ENCODE data around the gene CDK13.

Gene CDK13

DNA sequence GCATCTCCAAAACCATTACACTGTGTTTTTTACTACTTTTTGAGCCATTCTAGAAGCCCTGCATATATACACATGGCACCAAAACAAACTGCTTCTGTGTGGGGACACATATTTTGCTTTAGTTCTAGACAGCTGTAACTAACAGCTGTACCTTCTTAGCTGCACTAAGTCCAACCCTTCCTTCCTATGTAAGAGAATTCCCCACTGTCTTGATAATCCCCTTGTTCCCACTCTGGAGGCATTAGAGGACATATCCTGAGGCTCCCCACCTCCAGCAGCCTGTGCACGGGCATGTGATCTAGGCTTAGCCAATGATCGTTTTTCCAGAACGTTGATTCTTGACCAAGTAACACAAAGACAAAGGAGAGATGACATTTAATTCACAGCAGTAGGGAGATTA lies 13.3 kb upstream of the CDK13 start:
- Histone ChIP-seq H2BK5ac (ENCODE audit: low read depth, low read length, poor library complexity, severe bottlenecking) (no peak overlapping the region), H3K18ac (ENCODE audit: low read depth in 1 of 2, low read length in 2 of 2) (no peak overlapping the region), H3K14ac (ENCODE audit: low read length in 2 of 2) (no peak overlapping the region), H3K4me3 (ENCODE audit: insufficient read depth in 1 of 2, low read depth in 1 of 2, low read length in 2 of 2) (no peak overlapping the region), H3K4me1 (ENCODE audit: control insufficient read depth, insufficient read depth, low read depth, low read length) (no peaks in the 10 kb centered on the region), H2BK120ac (ENCODE audit: low read depth, low read length) (no peak overlapping the region), H3K9me3 (ENCODE audit: control insufficient read depth, low read length) (no peaks in the 10 kb centered on the region), H2BK12ac (ENCODE audit: low read length in 2 of 2) (no peak overlapping the region), H3K79me1 (replicated peaks; ENCODE audit: low read length, poor library complexity, severe bottlenecking) (no peaks in the 10 kb centered on the region), H3K4ac (ENCODE audit: low read depth in 1 of 2, low read length in 2 of 2) (no peak overlapping the region), H3K4me2 (ENCODE audit: low read length, poor library complexity, severe bottlenecking) (no peak overlapping the region), H2AK5ac (ENCODE audit: low read length, severe bottlenecking) (no peak overlapping the region), H2AFZ (ENCODE audit: low read depth, low read length) (no peak overlapping the region), H3K36me3 (ENCODE audit: control insufficient read depth in 1 of 2, insufficient read depth in 2 of 2, low read depth in 1 of 2, low read length in 2 of 2) (no peaks in the 10 kb centered on the region), H3K9ac (ENCODE audit: low read length) (no peak overlapping the region), H3K23ac (ENCODE audit: low read length in 2 of 2) (no peak overlapping the region), H4K91ac (ENCODE audit: low read length) (no peak overlapping the region), H3K27ac (ENCODE audit: low read length, poor library complexity, severe bottlenecking) (no peak overlapping the region), H4K8ac (ENCODE audit: low read length) (no peak overlapping the region), H3K27me3 (ENCODE audit: control insufficient read depth in 1 of 2, insufficient read depth in 1 of 2, low read length in 2 of 2) (no peaks in the 10 kb centered on the region), H2BK15ac (ENCODE audit: low read depth, poor library complexity, severe bottlenecking) (no peak overlapping the region)
- no peak for DNase-seq
- WGBS = 90% methylated on average over 3 of the region's 3 CpGs

DNA sequence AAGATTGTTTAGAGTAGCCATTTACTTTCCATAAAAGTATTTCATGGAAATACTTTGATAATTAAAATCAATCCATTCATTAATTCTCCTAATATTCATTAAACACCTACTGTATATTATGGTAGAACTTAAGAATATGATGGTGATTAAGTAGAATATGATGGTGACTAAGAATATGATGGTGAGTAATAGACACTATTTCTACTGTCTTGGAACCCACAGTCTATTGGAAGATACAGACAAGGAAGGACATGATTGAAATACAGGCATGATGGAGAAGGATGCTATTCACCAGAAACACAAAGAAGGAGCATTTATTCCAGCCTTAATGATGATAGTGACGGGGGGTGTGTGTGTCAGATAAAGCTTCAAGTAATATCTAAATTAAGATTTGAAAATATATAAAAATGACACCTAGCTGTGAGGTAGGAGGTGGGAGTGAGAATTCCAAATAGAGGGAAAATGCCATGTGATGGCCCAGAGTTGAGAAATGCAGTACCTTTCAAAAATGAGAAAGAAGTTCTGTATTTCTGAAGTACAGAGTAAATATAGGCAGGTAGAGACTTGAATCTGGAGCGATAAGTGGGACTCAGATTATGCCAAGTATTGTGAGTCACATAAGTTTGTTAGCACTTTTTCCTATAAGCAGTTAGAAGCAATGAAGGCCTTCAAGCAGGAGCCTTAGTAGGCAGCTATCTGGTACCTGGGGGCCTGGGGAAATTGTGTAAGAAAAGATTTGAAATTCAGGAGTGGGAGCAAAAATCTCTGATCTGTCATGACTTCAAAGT lies 12.5 kb upstream of the CDK13 start:
- Histone ChIP-seq H2BK5ac (ENCODE audit: low read depth, low read length, poor library complexity, severe bottlenecking) (no peak overlapping the region), H3K79me1 (replicated peaks; ENCODE audit: low read length, poor library complexity, severe bottlenecking) (no peaks in the 10 kb centered on the region), H3K14ac (ENCODE audit: low read length in 2 of 2) (no peak overlapping the region), H4K8ac (ENCODE audit: low read length) (no peak overlapping the region), H3K23ac (ENCODE audit: low read length in 2 of 2) (no peak overlapping the region), H3K9ac (ENCODE audit: low read length) (no peak overlapping the region), H2AK5ac (ENCODE audit: low read length, severe bottlenecking) (no peak overlapping the region), H3K18ac (ENCODE audit: low read depth in 1 of 2, low read length in 2 of 2) (no peak overlapping the region), H4K91ac (ENCODE audit: low read length) (no peak overlapping the region), H3K36me3 (ENCODE audit: control insufficient read depth in 1 of 2, insufficient read depth in 2 of 2, low read depth in 1 of 2, low read length in 2 of 2) (no peaks in the 10 kb centered on the region), H2AFZ (ENCODE audit: low read depth, low read length) (no peak overlapping the region), H2BK120ac (ENCODE audit: low read depth, low read length) (no peak overlapping the region), H3K4me2 (ENCODE audit: low read length, poor library complexity, severe bottlenecking) (no peak overlapping the region), H3K27ac (ENCODE audit: low read length, poor library complexity, severe bottlenecking) (no peak overlapping the region), H3K27me3 (ENCODE audit: control insufficient read depth in 1 of 2, insufficient read depth in 1 of 2, low read length in 2 of 2) (no peaks in the 10 kb centered on the region), H3K4me3 (ENCODE audit: insufficient read depth in 1 of 2, low read depth in 1 of 2, low read length in 2 of 2) (no peak overlapping the region), H3K4me1 (ENCODE audit: control insufficient read depth, insufficient read depth, low read depth, low read length) (no peaks in the 10 kb centered on the region), H2BK15ac (ENCODE audit: low read depth, poor library complexity, severe bottlenecking) (no peak overlapping the region), H3K4ac (ENCODE audit: low read depth in 1 of 2, low read length in 2 of 2) (no peak overlapping the region), H3K9me3 (ENCODE audit: control insufficient read depth, low read length) (no peaks in the 10 kb centered on the region), H2BK12ac (ENCODE audit: low read length in 2 of 2) (no peak overlapping the region)
- DNase-seq = no peak
- 69% methylated on average over 2 of the region's 2 CpGs for WGBS

DNA sequence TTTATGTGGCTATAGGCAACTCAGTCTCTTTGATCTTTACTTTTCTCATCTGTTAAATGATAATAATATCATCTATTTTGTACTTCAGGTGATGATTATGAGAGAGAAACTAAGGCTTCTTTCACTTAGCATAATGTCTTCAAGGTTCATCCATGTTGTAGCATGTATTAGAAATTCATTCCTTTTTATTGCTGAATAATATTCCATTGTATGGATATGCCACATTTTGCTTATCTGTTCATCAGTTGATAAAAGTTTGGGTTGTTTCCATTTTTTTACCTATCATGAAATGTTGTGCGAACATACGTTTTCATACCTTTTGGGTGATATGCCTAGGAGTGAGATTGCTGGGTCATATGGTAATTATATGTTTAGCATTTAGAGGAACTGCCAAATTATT lies 7.2 kb upstream of the CDK13 start:
- Histone ChIP-seq H2BK120ac (ENCODE audit: low read depth, low read length) (no peak overlapping the region), H3K23ac (ENCODE audit: low read length in 2 of 2) (no peak overlapping the region), H3K27ac (ENCODE audit: low read length, poor library complexity, severe bottlenecking) (no peak overlapping the region), H3K4me1 (ENCODE audit: control insufficient read depth, insufficient read depth, low read depth, low read length) (no peaks in the 10 kb centered on the region), H3K9me3 (ENCODE audit: control insufficient read depth, low read length) (no peaks in the 10 kb centered on the region), H3K4me2 (ENCODE audit: low read length, poor library complexity, severe bottlenecking) (no peak overlapping the region), H2AK5ac (ENCODE audit: low read length, severe bottlenecking) (no peak overlapping the region), H2BK12ac (ENCODE audit: low read length in 2 of 2) (no peak overlapping the region), H3K18ac (ENCODE audit: low read depth in 1 of 2, low read length in 2 of 2) (no peak overlapping the region), H3K9ac (ENCODE audit: low read length) (no peak overlapping the region), H3K14ac (ENCODE audit: low read length in 2 of 2) (no peak overlapping the region), H2AFZ (ENCODE audit: low read depth, low read length) (no peak overlapping the region), H4K8ac (ENCODE audit: low read length) (no peak overlapping the region), H3K27me3 (ENCODE audit: control insufficient read depth in 1 of 2, insufficient read depth in 1 of 2, low read length in 2 of 2) (no peaks in the 10 kb centered on the region), H3K4me3 (ENCODE audit: insufficient read depth in 1 of 2, low read depth in 1 of 2, low read length in 2 of 2) (no peak overlapping the region), H3K4ac (ENCODE audit: low read depth in 1 of 2, low read length in 2 of 2) (no peak overlapping the region), H3K79me1 (replicated peaks; ENCODE audit: low read length, poor library complexity, severe bottlenecking) (peaks cover 2% of the 10 kb centered on the region), H3K36me3 (ENCODE audit: control insufficient read depth in 1 of 2, insufficient read depth in 2 of 2, low read depth in 1 of 2, low read length in 2 of 2) (no peaks in the 10 kb centered on the region), H4K91ac (ENCODE audit: low read length) (no peak overlapping the region), H2BK15ac (ENCODE audit: low read depth, poor library complexity, severe bottlenecking) (no peak overlapping the region), H2BK5ac (ENCODE audit: low read depth, low read length, poor library complexity, severe bottlenecking) (no peak overlapping the region)
- DNase-seq = no peak
- WGBS = 94% methylated on average over 2 of the region's 2 CpGs

DNA sequence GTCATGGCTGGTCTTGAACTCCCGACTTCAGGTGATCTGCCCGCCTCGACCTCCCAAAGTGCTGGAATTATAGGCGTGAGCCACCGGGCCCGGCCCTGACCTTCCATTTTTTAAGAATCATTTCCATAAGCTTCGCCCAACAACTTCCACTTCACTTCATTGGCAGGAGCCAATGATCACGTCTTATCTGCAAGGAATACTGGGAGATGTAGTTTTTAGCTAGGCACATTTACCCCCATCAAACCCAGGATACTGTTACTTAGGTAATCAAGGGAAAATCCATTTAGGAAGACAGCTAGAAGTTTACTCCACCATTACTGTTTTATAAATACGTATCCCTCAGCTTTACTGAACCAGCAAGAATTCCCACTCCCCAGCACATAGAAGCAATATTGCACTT lies 3.4 kb upstream of the CDK13 start:
- Histone ChIP-seq H3K4ac (ENCODE audit: low read depth in 1 of 2, low read length in 2 of 2) (no peak overlapping the region), H2AFZ (ENCODE audit: low read depth, low read length) (no peak overlapping the region), H3K4me3 (ENCODE audit: insufficient read depth in 1 of 2, low read depth in 1 of 2, low read length in 2 of 2) (no peak overlapping the region), H3K14ac (ENCODE audit: low read length in 2 of 2) (no peak overlapping the region), H3K4me1 (ENCODE audit: control insufficient read depth, insufficient read depth, low read depth, low read length) (peaks cover 2% of the 10 kb centered on the region), H3K9ac (ENCODE audit: low read length) (no peak overlapping the region), H2BK12ac (ENCODE audit: low read length in 2 of 2) (no peak overlapping the region), H3K27ac (ENCODE audit: low read length, poor library complexity, severe bottlenecking) (no peak overlapping the region), H3K9me3 (ENCODE audit: control insufficient read depth, low read length) (no peaks in the 10 kb centered on the region), H3K27me3 (ENCODE audit: control insufficient read depth in 1 of 2, insufficient read depth in 1 of 2, low read length in 2 of 2) (no peaks in the 10 kb centered on the region), H3K36me3 (ENCODE audit: control insufficient read depth in 1 of 2, insufficient read depth in 2 of 2, low read depth in 1 of 2, low read length in 2 of 2) (peaks cover 0 to 7% of the 10 kb centered on the region in 2 experiments), H2BK120ac (ENCODE audit: low read depth, low read length) (no peak overlapping the region), H3K4me2 (ENCODE audit: low read length, poor library complexity, severe bottlenecking) (no peak overlapping the region), H3K18ac (ENCODE audit: low read depth in 1 of 2, low read length in 2 of 2) (no peak overlapping the region), H4K8ac (ENCODE audit: low read length) (no peak overlapping the region), H2AK5ac (ENCODE audit: low read length, severe bottlenecking) (no peak overlapping the region), H4K91ac (ENCODE audit: low read length) (no peak overlapping the region), H2BK15ac (ENCODE audit: low read depth, poor library complexity, severe bottlenecking) (no peak overlapping the region), H3K79me1 (replicated peaks; ENCODE audit: low read length, poor library complexity, severe bottlenecking) (peaks cover 6% of the 10 kb centered on the region), H2BK5ac (ENCODE audit: low read depth, low read length, poor library complexity, severe bottlenecking) (no peak overlapping the region), H3K23ac (ENCODE audit: low read length in 2 of 2) (no peak overlapping the region)
- DNase-seq = no peak
- 93% methylated on average over 4 of the region's 9 CpGs for WGBS

Measured in mesenchymal stem cell (in vitro differentiated cells and primary cell).